Bladder microvascular endothelial cell (primary cell): Measurements from ENCODE around the gene ANKS1B. TPM values are rescaled to one million over a fixed set of nuclear protein-coding genes. Genes with fewer than 3 reads are reported as not detected.

Experiments
- total RNA-seq: library from RNA; depleted of rRNA; stranded (reverse); fragments of >200 nt; gene quantifications from 2 replicates; pipeline ENCODE4 v1.2.3, GENCODE V29; 2014

ANKS1B gene
- 0.19 TPM in 1 of 2 replicates, not detected in the other for total RNA-seq

GRCh38 chr12:99984271-99985128, at the start of gene ANKS1B:
TSS of gene ANKS1B (minus strand) at chr12:99984936. CDS start at chr12:99984237, 699 bp downstream.

GRCh38 chr12:99647453-99647852, 337.3 kb downstream of the ANKS1B start, which contains the start of gene GARIN6:
TSS of gene GARIN6 (plus strand) at chr12:99647753. CDS start at chr12:99648175, 422 bp downstream.

Other genes starting within 250 kb of the ANKS1B start
- gene BLTP3B, start 157.9 kb upstream of the ANKS1B start, total RNA-seq, result 10.4 and 16.2 TPM in 2 replicates
- 8.4 and 13.5 TPM in 2 replicates for gene ACTR6, start 215.9 kb upstream of the ANKS1B start, total RNA-seq